Breast epithelium (tissue), 4 donors: ENCODE data around the gene GUCA2B. TPM values are rescaled to one million over a fixed set of nuclear protein-coding genes. Genes with fewer than 3 reads are reported as not detected.

Experiments
- DNase-seq, 2 donors: peaks; one replicate each; pipeline ENCODE4 v3.0.0-alpha.2; 2019; ENCODE audit warnings: low spot score in 2 of 2
- H3K27ac ChIP-seq, 2 donors: fragments of 200-600 bp; sonication (generic) in 1 of 2; one replicate each; pipeline ENCODE4 v1.5.1; 2016 to 2019; ENCODE audit warnings: mild to moderate bottlenecking in 1 of 2
- H3K27me3 ChIP-seq, 2 donors: fragments of 200-600 bp; sonication (generic) in 1 of 2; one replicate each; pipeline versions ENCODE4 v1.5.1 to v1.6.0; 2017 to 2019; ENCODE audit warnings: control low read depth in 1 of 2, mild to moderate bottlenecking in 1 of 2
- H3K36me3 ChIP-seq: fragments of 200-600 bp; one replicate; pipeline ENCODE4 v1.5.1; 2019
- H3K4me1 ChIP-seq, 2 donors: fragments of 200-600 bp; sonication (generic); one replicate each; pipeline ENCODE4 v1.5.1; 2016 to 2019; ENCODE audit warnings: control low read depth in 1 of 2
- H3K4me3 ChIP-seq, 3 donors: fragments of 200-600 bp; sonication (generic); 1 replicate in 2 of 3; 2 replicates in 1 of 3; pipeline ENCODE4 v1.5.1; 2016 to 2019; ENCODE audit warnings: mild to moderate bottlenecking in 3 of 3, moderate library complexity in 2 of 3
- H3K9me3 ChIP-seq, 2 donors: fragments of 200-600 bp; sonication (generic) in 1 of 2; one replicate each; pipeline ENCODE4 v1.5.1; 2016 to 2019; ENCODE audit warnings: control low read depth in 1 of 2
- POLR2A ChIP-seq: fragments of 450-650 bp; IDR thresholded peaks from one replicate; pipeline ENCODE4 v1.6.1; 2016; ENCODE audit warnings: antibody characterized with exemption, mild to moderate bottlenecking, moderate library complexity
- POLR2AphosphoS5 ChIP-seq, 3 donors: sonication (generic); formaldehyde crosslinking; IDR thresholded peaks; one replicate each; pipeline ENCODE4 v1.6.1; 2017; ENCODE audit warnings: antibody characterized with exemption in 3 of 3
- intact Hi-C: fragments of 100-400 bp; cut with DNase I; formaldehyde crosslinking; loops from one replicate; pipeline ENCODE4 v1.15.1; 2023; ENCODE audit warnings: low total_unique reads
- total RNA-seq, 3 donors: library from RNA; depleted of rRNA; stranded (reverse); fragments of >200 nt; gene quantifications; one replicate each; pipeline ENCODE4 v1.1.0, GENCODE V29; 2016
- TF ChIP-seq, protein P1 (sequence below), 3 donors: fragments of 450-650 bp; IDR thresholded peaks; one replicate each; pipeline ENCODE4 v1.5.1; 2016 to 2017; ENCODE audit warnings: antibody characterized with exemption in 3 of 3, mild to moderate bottlenecking in 3 of 3, moderate library complexity in 3 of 3

Gene GUCA2B
- total RNA-seq, 3 donors from 2014 or later: not detected

DNA sequence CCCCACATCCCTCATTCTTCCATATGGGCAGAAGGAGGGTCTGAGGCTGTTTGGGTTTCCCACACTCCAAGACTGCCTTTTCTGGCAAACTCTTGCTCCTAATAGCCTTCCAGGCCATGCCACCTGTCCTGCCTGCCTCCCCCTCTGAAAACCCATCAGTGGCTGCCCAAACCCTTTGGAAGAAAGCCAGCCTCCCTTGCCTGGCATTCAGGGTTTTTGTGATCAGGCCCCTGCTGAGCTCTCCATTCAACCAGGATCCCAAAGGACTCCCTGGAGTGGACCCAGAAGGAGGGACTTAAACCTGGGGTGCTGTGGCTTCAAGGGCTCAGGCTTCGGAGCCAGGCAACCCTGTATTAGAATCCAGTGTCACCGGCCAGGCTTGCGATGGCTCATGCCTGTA is 15.6 kb downstream of the GUCA2B start:
- DNase-seq: no peak
- Histone ChIP-seq H3K27me3 (no peaks in the 10 kb centered on the region), H3K4me1 (peaks cover 9 to 15% of the 10 kb centered on the region in 2 donors), H3K9me3 (no peaks in the 10 kb centered on the region), H3K36me3 (no peaks in the 10 kb centered on the region), H3K27ac (no peak overlapping the region), H3K4me3 (no peak overlapping the region)
- no peak for TF ChIP-seq POLR2A
- TF ChIP-seq, protein P1, sequence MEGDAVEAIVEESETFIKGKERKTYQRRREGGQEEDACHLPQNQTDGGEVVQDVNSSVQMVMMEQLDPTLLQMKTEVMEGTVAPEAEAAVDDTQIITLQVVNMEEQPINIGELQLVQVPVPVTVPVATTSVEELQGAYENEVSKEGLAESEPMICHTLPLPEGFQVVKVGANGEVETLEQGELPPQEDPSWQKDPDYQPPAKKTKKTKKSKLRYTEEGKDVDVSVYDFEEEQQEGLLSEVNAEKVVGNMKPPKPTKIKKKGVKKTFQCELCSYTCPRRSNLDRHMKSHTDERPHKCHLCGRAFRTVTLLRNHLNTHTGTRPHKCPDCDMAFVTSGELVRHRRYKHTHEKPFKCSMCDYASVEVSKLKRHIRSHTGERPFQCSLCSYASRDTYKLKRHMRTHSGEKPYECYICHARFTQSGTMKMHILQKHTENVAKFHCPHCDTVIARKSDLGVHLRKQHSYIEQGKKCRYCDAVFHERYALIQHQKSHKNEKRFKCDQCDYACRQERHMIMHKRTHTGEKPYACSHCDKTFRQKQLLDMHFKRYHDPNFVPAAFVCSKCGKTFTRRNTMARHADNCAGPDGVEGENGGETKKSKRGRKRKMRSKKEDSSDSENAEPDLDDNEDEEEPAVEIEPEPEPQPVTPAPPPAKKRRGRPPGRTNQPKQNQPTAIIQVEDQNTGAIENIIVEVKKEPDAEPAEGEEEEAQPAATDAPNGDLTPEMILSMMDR (IDR thresholded peaks at IDR 0.05): no peak
- no peak for TF ChIP-seq POLR2AphosphoS5 (IDR thresholded peaks at IDR 0.05)
- intact Hi-C loops: no loop called here

DNA sequence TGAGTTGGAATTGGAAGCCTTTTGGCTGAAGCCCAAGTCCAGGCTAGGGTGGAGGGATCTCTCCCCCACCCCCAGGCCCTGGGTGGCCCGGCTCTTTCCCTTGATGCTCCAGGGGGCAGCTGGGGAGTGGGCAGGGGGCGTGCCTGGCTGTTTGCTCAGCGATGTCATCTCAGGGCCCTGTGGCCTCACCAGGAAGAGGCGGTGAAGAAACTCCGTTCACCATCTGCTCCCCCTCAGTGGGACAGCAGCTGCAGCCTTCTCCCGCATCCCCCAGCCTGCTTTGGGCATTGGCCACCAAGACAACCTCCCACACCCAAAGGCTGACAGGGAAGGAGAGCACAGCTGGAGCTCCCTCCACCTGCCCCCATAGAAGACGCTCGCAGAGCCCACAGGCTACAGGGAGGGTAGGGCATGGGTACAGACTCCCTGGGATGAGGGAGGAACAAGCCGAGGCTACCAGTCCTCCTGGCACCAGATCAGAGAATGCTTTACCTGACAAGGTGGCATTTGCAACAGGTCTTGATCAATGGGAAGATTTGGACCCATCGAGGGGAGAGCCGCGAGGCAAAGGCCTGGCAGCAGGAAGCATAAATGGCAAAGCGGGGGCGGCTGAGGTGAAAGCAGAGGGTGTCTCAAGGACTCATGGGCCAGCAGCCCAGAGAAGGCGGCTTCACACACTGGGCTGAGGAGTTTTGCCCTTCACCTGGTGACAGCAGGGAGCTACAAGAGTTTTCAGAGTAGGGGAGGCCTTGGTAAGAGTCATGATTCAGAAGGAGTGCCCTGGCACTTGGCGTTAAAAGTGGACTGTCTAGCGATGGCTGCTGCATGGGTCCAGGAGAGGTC is 17.8 kb downstream of the GUCA2B start:
- intact Hi-C loops: no loop called here
- no peak for DNase-seq
- Histone ChIP-seq H3K27me3 (no peaks in the 10 kb centered on the region), H3K36me3 (no peaks in the 10 kb centered on the region), H3K9me3 (no peaks in the 10 kb centered on the region), H3K4me3 (no peak overlapping the region), H3K27ac (peak overlapping the region; percentile 81 to 86), H3K4me1 (peaks cover 9 to 17% of the 10 kb centered on the region in 2 donors)
- TF ChIP-seq POLR2AphosphoS5 (IDR thresholded peaks at IDR 0.05): no peak
- no peak for TF ChIP-seq POLR2A
- TF ChIP-seq, protein P1 (IDR thresholded peaks at IDR 0.05): no peak

DNA sequence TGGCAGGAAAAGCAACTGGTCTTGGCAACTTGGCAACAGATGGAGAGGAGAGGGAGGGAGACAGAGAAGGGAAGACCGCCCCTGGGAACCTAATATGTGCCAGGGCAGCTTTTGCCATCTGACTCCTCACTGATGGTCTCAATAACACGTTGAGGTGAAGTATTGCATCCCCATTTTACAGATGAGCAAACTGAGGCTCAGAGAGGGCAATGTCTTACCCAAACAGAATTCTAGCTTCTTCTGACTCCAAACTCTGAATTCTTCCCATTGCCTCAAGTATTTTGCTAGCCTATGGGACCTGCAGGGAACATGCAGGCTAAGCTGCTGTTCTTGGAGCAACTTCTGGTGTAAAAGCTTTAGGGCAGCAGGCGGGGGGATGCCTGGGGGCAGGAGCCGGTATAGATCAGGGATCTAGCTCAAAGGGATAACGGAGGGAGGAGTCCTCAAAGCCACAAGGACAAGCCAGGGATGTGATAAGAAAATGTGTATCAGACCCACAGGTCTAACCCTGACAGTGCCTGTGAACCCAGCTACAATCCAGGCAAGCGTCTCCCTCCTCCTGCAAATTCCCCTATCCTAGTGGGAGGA is 18.6 kb downstream of the GUCA2B start:
- Histone ChIP-seq H3K27ac (peak overlapping the region; percentile 81 to 86), H3K36me3 (no peaks in the 10 kb centered on the region), H3K27me3 (no peaks in the 10 kb centered on the region), H3K4me3 (no peak overlapping the region), H3K9me3 (no peaks in the 10 kb centered on the region), H3K4me1 (peaks cover 9 to 17% of the 10 kb centered on the region in 2 donors)
- intact Hi-C loops: no loop called here
- no peak for TF ChIP-seq POLR2A
- DNase-seq: no peak

DNA sequence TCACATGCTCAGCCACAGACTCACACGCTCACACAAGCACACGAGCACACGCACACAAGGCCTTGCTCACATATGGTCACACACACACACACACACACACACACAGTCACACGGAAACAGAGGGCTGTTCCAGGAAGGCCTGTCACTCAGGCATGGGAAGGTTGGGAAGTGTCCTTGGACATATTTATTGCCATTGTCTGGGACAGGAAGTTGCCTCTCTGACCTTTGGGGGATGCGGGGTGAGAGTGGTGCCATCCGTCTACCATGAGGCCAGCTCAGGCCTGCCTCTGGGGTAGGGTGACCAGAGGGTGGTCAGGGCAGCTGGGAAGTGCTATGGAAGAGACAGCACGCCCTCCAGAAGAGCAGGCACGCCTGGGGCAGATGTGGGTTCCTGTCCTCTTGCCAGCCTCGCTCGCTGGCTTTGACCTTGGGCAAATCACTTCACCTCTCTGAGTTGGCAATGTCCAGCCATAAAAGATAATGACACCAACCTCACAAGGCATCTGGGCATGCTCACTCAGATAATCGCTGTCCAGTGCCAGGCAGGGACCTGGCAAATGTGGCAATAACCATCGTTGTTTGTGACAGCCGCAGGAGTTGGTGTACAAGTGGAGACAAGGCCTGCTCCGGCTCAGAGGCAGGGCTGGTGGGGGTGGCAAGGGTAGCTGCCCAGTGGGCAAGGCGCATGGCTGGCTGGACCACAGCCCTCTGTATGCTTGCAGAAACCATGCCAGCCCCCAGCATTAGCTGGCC is 19.3 kb downstream of the GUCA2B start:
- H3K27ac ChIP-seq: peak overlapping the region; percentile 81 to 86
- H3K9me3 ChIP-seq: no peaks in the 10 kb centered on the region
- TF ChIP-seq, protein P1 (IDR thresholded peaks at IDR 0.05): no peak
- TF ChIP-seq POLR2AphosphoS5 (IDR thresholded peaks at IDR 0.05): no peak
- no peak for TF ChIP-seq POLR2A
- peak in 1 of 2 donors; percentile 55 for DNase-seq
- intact Hi-C loops: loop anchor here (1.0 kb wide), 1 partner anchor 24 kb away; no protein-coding TSS in a partner anchor
- no peaks in the 10 kb centered on the region for H3K36me3 ChIP-seq
- no peaks in the 10 kb centered on the region for H3K27me3 ChIP-seq
- H3K4me3 ChIP-seq: peak overlapping the region in 1 of 3 donors; percentile 15
- H3K4me1 ChIP-seq: peaks cover 9 to 17% of the 10 kb centered on the region in 2 donors

DNA sequence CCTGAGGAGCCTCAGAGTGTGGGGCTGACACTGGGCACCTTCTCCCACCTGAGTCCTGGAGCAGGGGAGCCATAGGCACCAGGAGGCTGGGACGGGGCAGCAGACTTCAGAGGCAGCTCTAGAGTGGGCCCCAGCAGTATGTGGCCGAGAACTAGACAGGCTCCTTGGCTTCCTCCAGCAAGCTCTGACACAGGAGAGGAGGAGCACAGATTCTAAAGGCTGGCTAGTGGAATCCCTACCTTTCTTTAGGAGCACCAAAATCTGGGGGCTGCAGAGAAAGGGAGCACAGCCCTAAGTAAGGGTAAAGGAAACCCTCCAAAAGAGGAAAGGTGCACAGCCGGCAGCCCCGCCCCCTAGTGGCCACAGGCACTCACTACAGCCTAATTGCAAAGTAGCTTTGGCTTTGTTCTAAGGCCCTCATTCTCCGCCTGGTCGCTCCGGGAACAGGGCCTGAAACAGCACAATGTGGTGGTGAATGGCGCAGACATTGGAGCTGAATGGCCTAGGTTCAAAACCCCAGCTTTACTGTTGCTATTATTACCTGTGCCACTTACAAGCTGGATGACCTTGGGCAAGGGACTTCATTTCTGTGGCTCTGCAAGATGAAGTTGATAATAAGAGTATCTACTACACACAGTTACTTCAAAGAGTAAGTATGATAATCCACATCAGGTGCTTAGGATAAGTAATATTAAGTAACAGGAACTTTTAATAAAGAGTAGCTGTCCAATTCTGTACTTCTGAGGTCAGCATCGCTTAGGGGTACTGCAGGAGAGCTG is 20.1 kb downstream of the GUCA2B start:
- H3K9me3 ChIP-seq: no peaks in the 10 kb centered on the region
- peak overlapping the region in 1 of 3 donors; percentile 15 for H3K4me3 ChIP-seq
- H3K27ac ChIP-seq: peak overlapping the region; percentile 81 to 86
- TF ChIP-seq POLR2AphosphoS5 (IDR thresholded peaks at IDR 0.05): no peak
- TF ChIP-seq, protein P1 (IDR thresholded peaks at IDR 0.05): peak; percentile 85 to 95 (median 87)
- peaks cover 9 to 17% of the 10 kb centered on the region in 2 donors for H3K4me1 ChIP-seq
- no peaks in the 10 kb centered on the region for H3K27me3 ChIP-seq
- DNase-seq: peak in 1 of 2 donors; percentile 74
- no peaks in the 10 kb centered on the region for H3K36me3 ChIP-seq
- intact Hi-C loops: loop anchor here (1.0 kb wide), 1 partner anchor 25 kb away; no protein-coding TSS in a partner anchor
